Measurements from ENCODE around the gene CDH4.

Gene CDH4

GRCh38 chr20:61515922-61516321 is 263.9 kb downstream of the CDH4 start:
- no peak overlapping the region for H3K4me3 ChIP-seq (ENCODE audit: low read depth, low read length)
- TF ChIP-seq CTCF (IDR thresholded peaks at IDR 0.05; ENCODE audit: control insufficient read depth, extremely low read depth, insufficient read depth) = no peak
- no peak for DNase-seq (ENCODE audit: low read depth)

GRCh38 chr20:61516346-61517208 is 264.5 kb downstream of the CDH4 start:
- H3K4me3 ChIP-seq (ENCODE audit: low read depth, low read length) = no peak overlapping the region
- TF ChIP-seq CTCF (IDR thresholded peaks at IDR 0.05; ENCODE audit: control insufficient read depth, extremely low read depth, insufficient read depth) = no peak
- DNase-seq (ENCODE audit: low read depth) = no peak

- no peak overlapping the region for H3K4me3 ChIP-seq (ENCODE audit: low read depth, low read length)
- no peak for DNase-seq (ENCODE audit: low read depth)
- no peak for TF ChIP-seq CTCF (IDR thresholded peaks at IDR 0.05; ENCODE audit: control insufficient read depth, extremely low read depth, insufficient read depth)
These were observed 265.4 kb downstream of the CDH4 start for GRCh38 chr20:61517419-61517818.

GRCh38 chr20:61518424-61518951 is 266.4 kb downstream of the CDH4 start:
- no peak overlapping the region for H3K4me3 ChIP-seq (ENCODE audit: low read depth, low read length)
- no peak for DNase-seq (ENCODE audit: low read depth)
- TF ChIP-seq CTCF (IDR thresholded peaks at IDR 0.05; ENCODE audit: control insufficient read depth, extremely low read depth, insufficient read depth) = no peak

GRCh38 chr20:61519488-61519887 is 267.4 kb downstream of the CDH4 start:
- DNase-seq (ENCODE audit: low read depth) = no peak
- TF ChIP-seq CTCF (IDR thresholded peaks at IDR 0.05; ENCODE audit: control insufficient read depth, extremely low read depth, insufficient read depth) = no peak
- H3K4me3 ChIP-seq (ENCODE audit: low read depth, low read length) = no peak overlapping the region

GRCh38 chr20:61520076-61520892 is 268.2 kb downstream of the CDH4 start:
- DNase-seq (ENCODE audit: low read depth) = no peak
- TF ChIP-seq CTCF (IDR thresholded peaks at IDR 0.05; ENCODE audit: control insufficient read depth, extremely low read depth, insufficient read depth) = no peak
- no peak overlapping the region for H3K4me3 ChIP-seq (ENCODE audit: low read depth, low read length)

Measured in LNCaP clone FGC (cell line).